HG03342 (cell line): ENCODE data around the gene UBTD1.

Experiments
- ATAC-seq: cut with Tn5 transposase; IDR thresholded peaks from one replicate; pipeline ENCODE4 v1.9.1; 2021; ENCODE audit warnings: mild to moderate bottlenecking, moderate library complexity; ENCODE audit not compliant: unreplicated experiment

UBTD1 gene

DNA sequence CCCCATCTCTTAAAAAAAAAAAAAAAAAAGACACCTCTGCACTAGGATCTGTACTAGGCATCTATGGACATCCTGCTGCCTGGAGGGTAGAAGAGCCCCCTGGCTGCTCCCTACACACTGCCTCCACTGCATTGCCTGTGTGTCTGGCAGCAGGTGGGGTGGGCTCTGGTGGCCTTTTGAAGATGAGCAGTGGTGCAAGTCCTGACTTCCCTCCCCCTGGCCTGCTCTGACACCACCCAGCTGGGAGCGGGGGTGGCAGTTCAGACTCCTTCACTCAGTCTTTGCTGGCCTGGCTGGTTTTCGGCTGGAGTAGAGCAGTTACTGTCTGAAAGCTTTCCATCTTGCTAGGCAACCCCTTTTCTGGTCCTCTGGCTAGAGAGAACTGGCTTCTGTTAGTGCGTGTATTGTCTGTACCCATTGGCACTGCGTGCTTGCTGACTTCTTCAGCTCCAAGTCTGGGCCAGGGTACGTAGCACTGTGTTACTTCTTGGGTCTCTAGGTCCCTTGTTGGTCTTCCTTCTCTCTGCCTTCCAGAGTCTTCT is 108.4 kb downstream of the UBTD1 start:
- ATAC-seq = no peak

DNA sequence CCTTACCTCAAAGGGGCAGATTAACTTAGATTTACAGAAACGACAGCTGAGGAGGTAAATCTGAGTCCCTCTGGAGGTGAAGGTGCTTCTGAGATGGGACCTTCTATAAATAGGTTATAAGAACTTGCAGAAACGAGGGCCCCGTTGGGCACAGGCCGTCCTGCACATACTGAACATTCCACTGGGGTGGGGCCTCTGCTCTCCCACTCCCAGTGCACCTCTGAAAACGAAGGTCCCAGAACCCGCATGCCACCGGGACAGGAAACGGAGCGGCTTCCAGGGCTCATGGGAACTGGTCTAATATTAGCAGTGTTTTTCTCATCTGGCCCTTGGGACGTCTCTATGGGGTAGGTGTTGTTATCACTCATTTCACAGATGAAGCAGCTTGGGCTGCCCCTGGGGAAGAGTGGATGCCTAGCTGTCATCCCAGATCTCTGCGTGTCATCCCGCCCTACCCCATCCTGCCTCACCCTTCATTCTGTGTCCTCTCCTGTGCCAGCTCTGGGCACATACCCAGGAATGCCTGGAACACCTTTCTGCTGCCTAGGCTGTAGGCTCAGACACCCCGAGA is 110.4 kb downstream of the UBTD1 start:
- ATAC-seq = no peak

DNA sequence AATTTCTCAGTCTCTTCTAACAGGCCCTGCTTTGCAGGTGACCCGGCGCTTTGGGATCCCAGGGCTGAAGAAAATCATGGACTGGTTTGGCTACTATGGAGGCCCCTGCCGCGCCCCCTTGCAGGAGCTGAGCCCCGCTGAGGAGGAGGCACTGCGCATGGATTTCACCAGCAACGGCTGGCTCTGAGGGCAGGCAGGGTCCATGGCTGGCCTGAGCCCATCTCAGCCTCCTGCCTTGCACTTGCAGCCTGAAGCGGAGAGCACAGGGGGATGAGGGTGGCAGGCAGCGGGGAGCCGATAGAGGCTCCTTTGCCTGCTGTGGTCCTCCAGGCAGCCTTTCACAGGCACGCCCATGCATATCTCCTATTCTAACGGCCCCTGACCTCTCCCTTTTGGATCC is 112.7 kb downstream of the UBTD1 start:
- no peak for ATAC-seq

DNA sequence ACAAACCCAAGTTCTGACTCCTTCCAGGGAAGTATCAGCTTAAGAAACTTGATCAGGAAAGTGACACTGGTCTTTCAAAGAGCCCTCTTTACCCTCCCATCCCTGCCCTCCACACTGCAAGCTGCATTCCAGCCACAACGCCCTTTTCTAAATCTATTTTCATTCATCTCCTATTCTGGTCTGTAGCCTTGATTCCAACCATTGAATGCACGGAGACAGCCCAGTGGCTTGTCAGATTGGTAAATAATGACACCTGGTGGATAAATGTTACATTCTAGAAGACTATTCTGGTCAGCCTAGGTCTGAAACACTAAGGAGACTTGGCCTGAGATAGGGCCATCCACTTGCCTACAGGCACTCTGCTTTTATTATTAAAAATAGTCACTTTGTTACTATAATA is 113.7 kb downstream of the UBTD1 start:
- no peak for ATAC-seq

DNA sequence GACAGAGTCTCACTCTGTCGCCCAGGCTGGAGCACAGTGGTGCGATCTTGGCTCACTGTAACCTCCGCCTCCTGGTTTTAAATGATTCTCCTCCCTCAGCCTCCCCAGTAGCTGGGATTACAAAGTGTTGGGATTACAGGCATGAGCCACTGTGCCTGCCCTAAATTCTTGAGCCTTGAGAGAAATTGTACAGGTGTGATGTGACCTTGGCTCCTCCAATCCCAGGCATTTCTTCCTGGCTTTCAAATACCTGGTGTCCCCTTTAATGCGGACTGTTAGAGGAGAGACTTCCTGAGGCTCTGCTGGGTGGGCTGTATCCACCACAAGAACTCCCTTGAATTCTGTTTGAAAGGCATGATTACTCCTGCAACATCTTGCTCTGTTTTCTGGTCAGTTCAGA is 119.6 kb downstream of the UBTD1 start:
- ATAC-seq = no peak

DNA sequence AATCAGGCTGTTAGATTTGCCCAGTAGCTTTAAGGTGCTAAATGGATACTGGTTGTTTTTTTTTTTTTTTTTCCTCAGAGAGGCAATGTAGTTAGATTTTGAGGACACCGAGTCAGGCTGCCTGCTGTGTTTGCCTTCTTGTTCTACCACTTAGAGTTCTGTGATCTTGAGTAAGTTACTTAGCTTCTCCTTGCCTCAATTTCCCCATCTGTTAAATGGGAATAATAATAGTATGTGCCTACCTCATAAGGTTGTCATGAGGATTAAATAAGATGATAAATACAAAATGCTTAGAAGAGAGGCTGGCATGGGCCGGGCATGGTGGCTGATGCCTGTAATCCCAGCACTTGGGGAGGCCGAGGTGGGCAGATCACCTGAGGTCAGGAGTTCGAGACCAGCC is 120.0 kb downstream of the UBTD1 start:
- no peak for ATAC-seq
